HepG2 (cell line): ENCODE data around the gene P2RY6.

Source experiments
- BHLHE40 ChIP-seq: IDR thresholded peaks from 2 replicates; pipeline ENCODE4 v1.6.1; 2011; ENCODE audit warnings: low read length, improper control_type of control experiment
- CC2D1A ChIP-seq: sonication (generic); formaldehyde crosslinking; IDR thresholded peaks from 2 replicates; pipeline ENCODE4 v1.8.1; 2023; ENCODE audit warnings: mild to moderate bottlenecking, missing genetic modification reagents
- GZF1 ChIP-seq: sonication (generic); formaldehyde crosslinking; IDR thresholded peaks from 2 replicates; pipeline ENCODE4 v1.5.1; 2020; ENCODE audit warnings: mild to moderate bottlenecking, missing genetic modification reagents
- NFE2L2 ChIP-seq: fragments of 150-350 bp; IDR thresholded peaks from 2 replicates; pipeline ENCODE4 v1.6.1; 2014; ENCODE audit warnings: low read length
- NR3C1 ChIP-seq: sonication (generic); formaldehyde crosslinking; IDR thresholded peaks from 2 replicates; pipeline ENCODE4 v1.4.0; 2020; ENCODE audit warnings: missing genetic modification reagents
- POLR2A ChIP-seq, 2 experiments: IDR thresholded peaks; 2 replicates each; pipeline ENCODE4 v1.6.1; 2011; ENCODE audit warnings: low read depth in 2 of 2, low read length in 2 of 2, mild to moderate bottlenecking in 1 of 2, moderate library complexity in 1 of 2; ENCODE audit not compliant: insufficient read depth in 1 of 2
- U2AF1 ChIP-seq: fragments of 200-400 bp; formaldehyde crosslinking; optimal IDR thresholded peaks from 2 replicates; pipeline ENCODE3; 2017; ENCODE audit warnings: mild to moderate bottlenecking, low read depth, low read length
- ZNF138 ChIP-seq: sonication (generic); formaldehyde crosslinking; IDR thresholded peaks from 2 replicates; pipeline ENCODE4 v1.5.0; 2020; ENCODE audit warnings: mild to moderate bottlenecking, low read depth, missing genetic modification reagents
- ZNF775 ChIP-seq: sonication (generic); formaldehyde crosslinking; IDR thresholded peaks from 2 replicates; pipeline ENCODE4 v1.4.0; 2020; ENCODE audit warnings: missing genetic modification reagents, mild to moderate bottlenecking, moderate library complexity, borderline replicate concordance
- TF ChIP-seq, protein P1 (sequence below): sonication (generic); formaldehyde crosslinking; IDR thresholded peaks from 2 replicates; pipeline ENCODE4 v1.8.0; 2022; ENCODE audit warnings: missing genetic modification reagents, mild to moderate bottlenecking, borderline replicate concordance
- TF ChIP-seq, protein P2 (sequence below): sonication (generic); formaldehyde crosslinking; IDR thresholded peaks from 2 replicates; pipeline ENCODE4 v1.8.0; 2022; ENCODE audit warnings: missing genetic modification reagents, mild to moderate bottlenecking, inconsistent platforms, borderline replicate concordance
- TF ChIP-seq, protein P3 (sequence below): sonication (generic); formaldehyde crosslinking; IDR thresholded peaks from 2 replicates; pipeline ENCODE4 v1.5.0; 2020; ENCODE audit warnings: mild to moderate bottlenecking, missing genetic modification reagents, moderate library complexity

DNA sequence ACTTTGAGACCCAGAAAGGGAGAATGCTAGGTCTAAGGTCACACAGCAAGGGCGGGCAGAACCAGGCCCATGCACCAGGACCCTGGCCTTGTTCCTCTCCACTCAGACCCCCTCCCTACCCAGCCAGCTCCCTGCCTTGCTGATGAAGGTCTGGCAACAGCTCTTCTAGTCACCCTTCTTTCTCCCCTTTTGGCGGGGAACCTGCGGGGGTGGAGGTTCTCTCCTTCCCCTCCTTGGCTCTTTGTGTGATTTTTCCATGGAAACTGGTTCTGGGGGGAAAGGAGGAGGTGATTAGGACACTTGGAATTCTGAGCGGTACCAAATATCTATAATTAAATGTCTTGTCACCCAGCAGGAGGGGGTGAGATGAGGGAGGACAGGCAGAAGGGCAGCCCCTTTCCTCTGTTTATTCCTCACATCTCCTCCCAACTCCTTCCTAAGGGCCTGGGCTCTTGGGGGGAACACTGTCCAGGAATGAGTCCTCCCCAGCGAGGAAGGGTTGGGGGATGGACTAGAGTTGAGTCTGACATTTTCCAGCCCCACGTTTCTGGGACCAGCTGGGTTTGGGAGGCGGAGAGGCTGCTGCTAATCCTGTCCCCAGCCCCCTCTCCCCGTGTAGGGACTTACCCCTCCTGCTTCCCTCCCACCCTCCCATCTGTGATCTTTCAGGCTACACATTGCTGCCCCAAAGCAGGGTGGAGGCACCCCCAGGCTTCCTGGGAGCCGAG is 43.3 kb downstream of the P2RY6 start:
- TF ChIP-seq GZF1 = no peak
- TF ChIP-seq ZNF775 (CRISPR knock-in tag) = no peak
- TF ChIP-seq, protein P1, sequence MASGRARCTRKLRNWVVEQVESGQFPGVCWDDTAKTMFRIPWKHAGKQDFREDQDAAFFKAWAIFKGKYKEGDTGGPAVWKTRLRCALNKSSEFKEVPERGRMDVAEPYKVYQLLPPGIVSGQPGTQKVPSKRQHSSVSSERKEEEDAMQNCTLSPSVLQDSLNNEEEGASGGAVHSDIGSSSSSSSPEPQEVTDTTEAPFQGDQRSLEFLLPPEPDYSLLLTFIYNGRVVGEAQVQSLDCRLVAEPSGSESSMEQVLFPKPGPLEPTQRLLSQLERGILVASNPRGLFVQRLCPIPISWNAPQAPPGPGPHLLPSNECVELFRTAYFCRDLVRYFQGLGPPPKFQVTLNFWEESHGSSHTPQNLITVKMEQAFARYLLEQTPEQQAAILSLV = no peak
- TF ChIP-seq BHLHE40 = no peak
- no peak for TF ChIP-seq ZNF138 (CRISPR knock-in tag)
- no peak for TF ChIP-seq POLR2A (IDR thresholded peaks at IDR 0.05; ENCODE audit: insufficient read depth in 1 of 2, low read depth in 2 of 2, low read length in 2 of 2)
- TF ChIP-seq, protein P2, sequence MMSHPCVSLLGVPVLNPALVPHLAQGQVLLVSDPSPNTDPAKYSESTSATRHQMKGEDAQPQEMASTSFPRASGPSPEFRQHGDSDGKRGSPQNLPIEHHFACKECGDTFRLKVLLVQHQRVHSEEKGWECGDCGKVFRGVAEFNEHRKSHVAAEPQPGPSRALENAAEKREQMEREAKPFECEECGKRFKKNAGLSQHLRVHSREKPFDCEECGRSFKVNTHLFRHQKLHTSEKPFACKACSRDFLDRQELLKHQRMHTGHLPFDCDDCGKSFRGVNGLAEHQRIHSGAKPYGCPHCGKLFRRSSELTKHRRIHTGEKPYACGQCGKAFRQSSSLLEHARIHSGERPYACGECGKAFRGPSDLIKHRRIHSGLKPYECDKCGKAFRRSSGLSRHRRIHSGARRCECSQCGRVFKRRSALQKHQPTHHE = no peak
- no peak for TF ChIP-seq NR3C1
- TF ChIP-seq, protein P3, sequence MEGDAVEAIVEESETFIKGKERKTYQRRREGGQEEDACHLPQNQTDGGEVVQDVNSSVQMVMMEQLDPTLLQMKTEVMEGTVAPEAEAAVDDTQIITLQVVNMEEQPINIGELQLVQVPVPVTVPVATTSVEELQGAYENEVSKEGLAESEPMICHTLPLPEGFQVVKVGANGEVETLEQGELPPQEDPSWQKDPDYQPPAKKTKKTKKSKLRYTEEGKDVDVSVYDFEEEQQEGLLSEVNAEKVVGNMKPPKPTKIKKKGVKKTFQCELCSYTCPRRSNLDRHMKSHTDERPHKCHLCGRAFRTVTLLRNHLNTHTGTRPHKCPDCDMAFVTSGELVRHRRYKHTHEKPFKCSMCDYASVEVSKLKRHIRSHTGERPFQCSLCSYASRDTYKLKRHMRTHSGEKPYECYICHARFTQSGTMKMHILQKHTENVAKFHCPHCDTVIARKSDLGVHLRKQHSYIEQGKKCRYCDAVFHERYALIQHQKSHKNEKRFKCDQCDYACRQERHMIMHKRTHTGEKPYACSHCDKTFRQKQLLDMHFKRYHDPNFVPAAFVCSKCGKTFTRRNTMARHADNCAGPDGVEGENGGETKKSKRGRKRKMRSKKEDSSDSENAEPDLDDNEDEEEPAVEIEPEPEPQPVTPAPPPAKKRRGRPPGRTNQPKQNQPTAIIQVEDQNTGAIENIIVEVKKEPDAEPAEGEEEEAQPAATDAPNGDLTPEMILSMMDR (CRISPR knock-in tag) = no peak
- no peak for TF ChIP-seq U2AF1
- no peak for TF ChIP-seq NFE2L2
- TF ChIP-seq CC2D1A = no peak
